Stimulated activated CD8-positive, alpha-beta memory T cell treated with anti-CD3 and anti-CD28 coated beads, Interleukin-4, amount 100 ng/mL, for 4 hours (primary cell): ENCODE data around the gene SCN1B.

Experiments
- DNase-seq, 2 donors: peaks; one replicate each; pipeline ENCODE4 v3.0.0-alpha.2; 2020; ENCODE audit warnings: low read depth in 2 of 2, low spot score in 1 of 2

The SCN1B gene

DNA sequence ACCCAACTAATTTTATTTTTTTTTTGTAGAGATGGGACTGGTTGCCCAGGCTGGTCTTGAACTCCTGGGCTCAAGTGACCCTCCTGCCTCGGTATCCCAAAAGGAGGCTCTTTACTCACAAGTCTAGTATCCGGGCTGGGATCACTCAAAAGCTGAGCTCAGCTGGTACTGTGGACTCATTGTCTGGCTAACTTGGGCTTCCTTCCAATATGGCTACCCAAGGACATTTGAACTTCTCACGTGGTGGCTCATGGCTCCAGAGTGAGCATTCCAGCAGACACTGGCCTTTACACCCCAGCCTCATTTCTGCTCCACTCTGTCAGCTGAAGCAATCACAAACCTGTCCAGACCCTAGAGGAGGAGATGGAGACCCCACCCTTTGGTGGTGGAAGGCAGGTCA is 40.2 kb downstream of the SCN1B start:
- DNase-seq: no peak

GRCh38 chr19:35073516-35073915 is 43.2 kb downstream of the SCN1B start:
- DNase-seq: no peak

DNA sequence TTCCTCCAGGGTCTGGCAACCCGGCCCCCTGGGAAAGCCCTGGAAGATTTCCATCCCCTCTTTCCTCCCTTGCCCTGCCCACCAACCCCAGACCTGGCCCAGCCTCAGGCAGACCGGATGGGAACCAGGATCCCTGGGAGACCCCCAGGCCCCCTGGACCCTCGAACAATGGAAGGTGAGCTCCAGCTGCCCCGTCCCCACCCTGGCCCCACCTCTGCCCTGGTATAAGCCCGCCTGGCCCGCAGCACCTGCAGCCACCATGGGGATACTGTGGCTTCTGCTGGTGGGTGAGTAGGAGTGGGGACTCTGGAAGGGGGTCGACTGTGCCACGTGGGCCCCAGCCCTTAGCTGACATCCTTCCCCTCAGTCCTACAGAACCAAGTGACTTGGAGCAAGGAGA is 43.7 kb downstream of the SCN1B start:
- no peak for DNase-seq

- no peak for DNase-seq
Observed at GRCh38 chr19:35074426-35075201, 44.3 kb downstream of the SCN1B start.

- no peak for DNase-seq
Observed at GRCh38 chr19:35075202-35076025, 45.1 kb downstream of the SCN1B start.

DNA sequence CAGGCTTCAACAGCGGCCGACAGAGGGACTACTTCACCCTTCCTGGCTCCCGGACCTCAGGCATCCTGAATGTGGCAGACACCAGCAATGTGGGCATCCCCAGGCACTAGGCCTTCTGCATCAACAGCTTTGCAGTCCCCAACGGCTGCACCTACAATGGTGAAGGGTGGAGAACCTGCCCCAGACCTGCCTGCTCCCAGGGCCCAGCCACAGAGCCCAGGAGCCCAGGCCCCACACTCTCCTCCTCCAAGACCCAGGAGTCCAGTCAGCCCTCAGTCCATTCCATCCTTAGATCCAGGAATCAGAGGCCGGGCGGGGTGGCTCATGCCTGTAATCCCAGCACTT is 45.7 kb downstream of the SCN1B start:
- DNase-seq: no peak

DNA sequence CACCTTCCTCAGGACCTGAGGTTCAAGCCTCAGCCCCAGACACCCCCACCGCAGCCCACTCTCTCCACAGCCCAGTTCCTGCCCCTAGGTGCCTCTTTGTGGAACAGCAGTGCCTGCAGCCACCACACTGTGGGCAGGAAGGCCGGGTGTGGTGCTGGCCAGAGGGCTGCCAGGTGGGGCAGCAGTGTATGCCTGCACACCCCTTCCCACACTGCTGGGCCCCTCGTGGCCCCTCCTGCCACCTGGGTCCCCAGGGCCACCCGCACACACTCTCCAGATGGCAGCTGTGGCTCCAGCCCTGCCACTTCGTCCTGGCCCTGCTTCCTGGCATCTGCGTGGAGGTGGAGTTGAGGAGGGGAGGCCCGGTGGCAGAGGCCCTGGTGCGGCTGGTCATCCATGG is 46.4 kb downstream of the SCN1B start:
- DNase-seq: no peak

- DNase-seq: no peak
Observed at GRCh38 chr19:35077411-35078223, 47.3 kb downstream of the SCN1B start.

DNA sequence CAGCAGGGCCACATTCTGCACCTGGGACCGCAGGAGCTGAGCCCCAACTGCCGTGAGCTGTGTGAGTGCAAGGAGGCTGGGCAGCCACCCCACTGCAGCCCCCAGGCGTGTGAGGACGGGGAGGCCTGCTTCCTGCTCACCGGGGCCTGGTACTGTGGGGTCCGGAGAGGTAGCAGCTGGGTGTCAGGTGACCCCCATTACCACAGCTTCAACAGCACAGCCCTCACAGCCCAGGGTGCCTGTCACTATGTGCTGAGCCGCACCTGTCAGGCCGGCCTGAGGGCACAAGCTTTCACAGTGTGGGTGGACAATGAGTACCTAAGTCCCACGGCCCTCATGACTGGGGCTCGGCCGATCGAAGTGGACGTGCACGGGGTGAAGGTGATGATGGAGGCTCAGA is 49.6 kb downstream of the SCN1B start:
- no peak for DNase-seq

GRCh38 chr19:35080613-35081170 is 50.4 kb downstream of the SCN1B start:
- DNase-seq: no peak

DNA sequence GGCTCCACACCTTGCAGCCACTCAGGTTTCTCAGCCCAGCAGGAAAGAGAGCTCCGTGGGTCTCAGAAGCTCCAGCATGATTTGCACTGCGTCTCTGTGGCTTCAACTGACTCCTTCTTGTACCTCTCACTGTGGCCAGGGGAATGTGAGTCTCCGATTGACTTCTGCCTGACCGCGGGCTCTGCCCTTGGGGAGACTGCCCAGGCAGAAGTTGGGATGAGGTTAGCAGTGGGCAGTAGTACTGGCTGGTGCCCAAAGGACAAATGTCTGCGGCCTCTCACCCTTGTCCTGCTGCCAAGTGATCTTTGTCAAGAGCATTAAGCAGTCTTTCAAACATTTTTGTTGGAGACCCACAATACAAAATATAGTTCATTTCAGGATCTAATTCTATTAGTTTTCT is 50.9 kb downstream of the SCN1B start:
- DNase-seq: no peak

- no peak for DNase-seq
Observed at GRCh38 chr19:35083691-35084508, 53.6 kb downstream of the SCN1B start.

DNA sequence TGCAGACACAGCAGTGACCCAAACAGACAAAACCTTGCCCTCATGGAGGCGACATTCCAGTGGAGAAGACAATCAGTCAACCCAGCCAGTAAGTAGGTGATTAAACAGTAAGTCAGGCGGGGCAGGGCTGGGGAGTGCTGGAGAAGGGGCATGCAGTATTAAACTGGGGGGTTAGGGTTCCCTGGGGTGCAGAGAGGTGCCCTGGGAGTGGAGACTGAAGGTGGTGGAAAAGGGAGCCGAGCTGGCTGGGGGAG is 54.2 kb downstream of the SCN1B start:
- no peak for DNase-seq

DNA sequence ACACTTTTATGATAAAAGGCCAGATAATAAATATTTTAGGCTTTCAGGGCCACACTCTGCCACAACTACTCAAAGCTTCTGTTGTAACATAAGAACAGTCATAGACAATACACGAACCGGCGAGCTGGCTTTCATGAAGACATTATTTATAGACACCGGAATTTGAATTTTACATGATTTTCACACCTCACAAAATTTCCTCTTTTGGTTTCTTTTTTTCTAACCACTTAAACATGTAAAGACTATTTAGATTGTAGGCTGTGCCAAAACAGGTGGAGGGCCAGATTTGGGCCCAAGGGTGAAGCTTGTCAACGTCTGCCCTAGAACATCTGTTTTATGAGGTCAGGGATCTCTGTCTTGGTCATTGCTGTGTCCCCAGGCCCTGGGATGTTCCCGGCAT is 55.7 kb downstream of the SCN1B start:
- DNase-seq: no peak

- no peak for DNase-seq
Observed at GRCh38 chr19:35086455-35086854, 56.2 kb downstream of the SCN1B start.

DNA sequence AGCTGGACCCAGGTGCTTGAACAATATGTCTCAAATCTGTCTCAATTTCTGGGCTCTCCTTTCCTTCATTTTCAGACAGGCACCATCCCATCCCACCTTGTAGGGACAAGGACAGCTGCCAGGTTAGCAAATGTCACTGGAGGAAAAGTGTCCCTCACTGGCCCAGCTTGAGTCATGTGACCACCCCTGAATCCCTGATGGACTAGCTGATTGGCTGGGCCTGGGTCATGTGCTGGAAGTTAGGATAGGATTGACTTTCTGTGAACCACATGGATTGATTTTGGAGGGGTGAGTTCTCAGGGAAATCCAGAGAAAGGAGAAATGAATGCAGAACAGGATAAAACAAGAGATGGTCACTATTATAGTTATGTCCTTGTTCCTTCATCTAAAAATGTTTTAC is 57.1 kb downstream of the SCN1B start:
- DNase-seq: no peak

DNA sequence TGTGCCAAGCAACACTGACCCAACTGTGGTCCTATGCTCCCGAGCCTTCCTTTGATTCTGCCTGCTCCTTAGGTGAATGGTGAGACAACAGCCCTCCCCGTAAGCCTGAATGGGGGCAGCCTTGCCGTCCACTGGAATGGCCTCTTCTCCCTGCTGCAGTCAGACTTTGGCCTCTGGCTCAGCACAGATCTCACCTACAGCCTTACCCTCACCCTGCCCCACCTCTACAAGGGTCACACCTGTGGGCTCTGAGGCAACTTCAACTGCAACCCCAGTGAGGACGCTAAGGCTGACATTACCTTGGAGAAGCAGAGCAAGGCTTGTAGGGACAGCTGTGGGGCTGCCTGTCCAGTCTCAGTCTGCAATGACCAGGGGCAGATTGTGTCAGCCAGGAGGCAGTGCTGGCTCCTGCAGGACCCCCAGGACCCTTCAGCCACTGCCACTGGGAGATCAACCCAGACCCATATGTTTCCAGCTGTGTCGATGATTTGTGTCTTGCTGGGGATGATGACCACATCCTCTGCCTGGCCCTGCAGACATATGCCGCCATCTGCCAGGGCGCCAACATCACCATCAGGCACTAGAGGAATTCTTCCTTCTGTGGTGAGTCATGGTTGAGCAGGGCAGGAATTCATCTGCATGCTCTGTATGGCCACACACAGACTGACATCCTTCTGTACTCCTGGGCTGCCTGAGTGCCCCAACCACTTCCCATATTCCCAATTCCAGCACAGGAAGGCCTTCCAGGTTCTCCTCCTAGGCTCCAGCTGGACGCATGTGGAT is 58.1 kb downstream of the SCN1B start:
- DNase-seq: no peak

DNA sequence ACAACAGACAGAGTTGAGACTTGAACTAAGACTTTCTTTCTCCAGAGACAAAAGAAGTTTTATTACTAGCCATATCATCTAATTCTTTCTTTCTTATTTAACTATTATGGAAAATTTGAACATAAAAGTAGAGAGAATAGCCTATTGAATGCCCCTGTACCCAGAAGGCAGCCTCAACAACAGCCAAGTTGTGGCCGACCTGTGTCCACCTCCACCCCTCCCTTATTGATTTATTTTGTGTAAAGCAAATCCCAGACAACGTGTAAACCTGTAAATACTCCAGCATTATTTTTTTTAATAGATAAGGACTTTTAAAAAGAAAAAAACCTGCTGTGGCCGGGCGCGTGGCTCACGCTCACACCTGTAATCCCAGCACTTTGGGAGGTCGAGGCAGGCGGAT is 59.3 kb downstream of the SCN1B start:
- DNase-seq: no peak
